ENCODE results near the gene SPATA2. TPM values are rescaled to one million over a fixed set of nuclear protein-coding genes. Genes with fewer than 3 reads are reported as not detected.
A peak's percentile ranks its signal among the peaks of the same experiment; 100 is the strongest.

SPATA2 gene
- total RNA-seq, 1 donor from 2014 or later, result 9.7 TPM

DNA sequence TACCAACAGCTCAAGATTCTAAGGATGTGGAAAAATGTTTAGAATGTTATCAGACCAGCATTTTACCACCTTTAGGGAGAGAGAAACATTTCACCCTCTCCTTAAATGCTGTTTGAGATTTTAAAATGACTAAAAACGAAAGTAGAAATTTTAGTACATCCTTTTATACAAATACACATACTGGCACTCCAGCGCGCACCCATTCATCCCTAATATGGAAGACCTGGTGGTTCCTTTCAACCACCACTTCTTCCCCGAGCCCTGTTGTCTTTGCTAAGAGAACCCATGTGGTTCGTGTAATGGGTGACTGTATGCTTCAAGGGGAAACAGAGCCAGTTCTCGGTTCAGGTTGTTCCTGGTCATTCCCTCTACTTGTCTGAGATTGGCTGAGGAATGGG is 21.3 kb downstream of the SPATA2 start:
- Mint-ChIP-seq H3K27ac (ENCODE audit: unreplicated experiment) (no peak overlapping the region), H3K4me1 (ENCODE audit: low read depth, unreplicated experiment) (peaks cover 9% of the 10 kb centered on the region), H3K9me3 (ENCODE audit: unreplicated experiment) (no peaks in the 10 kb centered on the region), H3K4me3 (ENCODE audit: unreplicated experiment) (no peak overlapping the region), H3K27me3 (ENCODE audit: unreplicated experiment) (peaks cover 1% of the 10 kb centered on the region), H3K36me3 (ENCODE audit: unreplicated experiment) (no peaks in the 10 kb centered on the region)
- TF ChIP-seq, protein P1, sequence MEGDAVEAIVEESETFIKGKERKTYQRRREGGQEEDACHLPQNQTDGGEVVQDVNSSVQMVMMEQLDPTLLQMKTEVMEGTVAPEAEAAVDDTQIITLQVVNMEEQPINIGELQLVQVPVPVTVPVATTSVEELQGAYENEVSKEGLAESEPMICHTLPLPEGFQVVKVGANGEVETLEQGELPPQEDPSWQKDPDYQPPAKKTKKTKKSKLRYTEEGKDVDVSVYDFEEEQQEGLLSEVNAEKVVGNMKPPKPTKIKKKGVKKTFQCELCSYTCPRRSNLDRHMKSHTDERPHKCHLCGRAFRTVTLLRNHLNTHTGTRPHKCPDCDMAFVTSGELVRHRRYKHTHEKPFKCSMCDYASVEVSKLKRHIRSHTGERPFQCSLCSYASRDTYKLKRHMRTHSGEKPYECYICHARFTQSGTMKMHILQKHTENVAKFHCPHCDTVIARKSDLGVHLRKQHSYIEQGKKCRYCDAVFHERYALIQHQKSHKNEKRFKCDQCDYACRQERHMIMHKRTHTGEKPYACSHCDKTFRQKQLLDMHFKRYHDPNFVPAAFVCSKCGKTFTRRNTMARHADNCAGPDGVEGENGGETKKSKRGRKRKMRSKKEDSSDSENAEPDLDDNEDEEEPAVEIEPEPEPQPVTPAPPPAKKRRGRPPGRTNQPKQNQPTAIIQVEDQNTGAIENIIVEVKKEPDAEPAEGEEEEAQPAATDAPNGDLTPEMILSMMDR (IDR thresholded peaks at IDR 0.05; ENCODE audit: partially characterized antibody, unreplicated experiment), result no peak
- no peak for DNase-seq

DNA sequence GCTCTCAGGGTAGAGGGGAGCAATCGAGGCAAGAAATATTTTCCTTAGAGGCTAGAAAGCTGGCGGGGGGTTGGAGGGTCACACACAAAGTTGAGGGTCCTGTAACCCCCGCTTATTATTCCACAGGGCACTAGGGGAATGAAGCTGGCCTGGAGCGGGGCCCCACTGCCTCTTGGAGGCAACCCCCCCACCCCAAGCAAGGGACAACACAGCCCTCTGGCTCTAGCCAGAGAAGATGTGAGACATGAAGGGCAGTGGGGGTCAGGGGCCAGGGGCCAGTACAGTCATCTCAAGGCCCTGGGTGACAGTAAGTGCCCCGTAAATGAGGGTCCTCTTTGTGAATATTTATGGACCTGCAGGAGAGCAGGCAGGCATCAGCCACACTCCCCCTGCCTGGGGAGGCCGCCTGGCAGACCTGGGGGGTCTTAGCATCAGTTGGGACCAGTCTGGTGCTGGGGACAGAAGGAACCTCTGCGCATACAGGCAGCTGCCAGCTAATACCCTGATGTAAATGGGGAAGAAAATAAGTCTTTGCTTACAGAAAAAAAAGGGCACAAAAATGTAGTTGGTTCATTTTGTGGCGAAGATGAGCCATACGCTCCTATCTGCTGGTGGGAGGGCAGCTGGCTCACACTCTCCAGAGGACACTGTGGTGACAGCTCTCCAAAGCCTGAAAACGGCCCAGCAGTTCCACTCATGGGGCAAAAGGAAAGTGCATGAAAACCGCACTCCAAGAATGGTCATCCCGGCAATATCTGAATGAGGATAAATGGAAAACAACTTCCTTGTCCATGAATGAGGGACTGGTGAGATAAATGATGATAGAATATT is 21.9 kb downstream of the SPATA2 start:
- Mint-ChIP-seq H3K27ac (ENCODE audit: unreplicated experiment) (no peak overlapping the region), H3K9me3 (ENCODE audit: unreplicated experiment) (peaks cover 3% of the 10 kb centered on the region), H3K36me3 (ENCODE audit: unreplicated experiment) (no peaks in the 10 kb centered on the region), H3K27me3 (ENCODE audit: unreplicated experiment) (peaks cover 1% of the 10 kb centered on the region), H3K4me1 (ENCODE audit: low read depth, unreplicated experiment) (peaks cover 13% of the 10 kb centered on the region), H3K4me3 (ENCODE audit: unreplicated experiment) (peak overlapping the region; percentile 3)
- DNase-seq, result no peak
- TF ChIP-seq, protein P1 (IDR thresholded peaks at IDR 0.05; ENCODE audit: partially characterized antibody, unreplicated experiment), result no peak

DNA sequence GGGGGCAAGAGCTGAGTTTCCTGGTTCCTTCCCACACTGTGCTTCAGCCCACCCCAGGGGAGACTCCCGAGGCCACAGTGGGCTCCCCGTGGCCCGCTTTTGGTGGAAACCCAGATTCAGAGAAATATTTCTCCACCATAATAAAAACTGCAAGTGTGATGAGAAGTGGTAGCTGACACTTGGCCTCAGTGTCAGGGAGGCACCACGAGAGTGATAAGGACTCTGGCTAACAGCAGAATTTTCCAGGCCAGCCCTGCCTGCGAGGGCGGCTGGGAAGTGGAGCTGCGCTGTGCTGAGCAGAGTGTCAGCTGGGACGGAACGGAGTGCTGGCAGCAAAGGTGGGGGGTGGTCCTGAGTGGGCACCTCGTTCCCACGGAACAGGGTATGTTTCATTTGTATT is 22.5 kb downstream of the SPATA2 start:
- Mint-ChIP-seq H3K27ac (ENCODE audit: unreplicated experiment) (no peak overlapping the region), H3K4me1 (ENCODE audit: low read depth, unreplicated experiment) (peaks cover 16% of the 10 kb centered on the region)

DNA sequence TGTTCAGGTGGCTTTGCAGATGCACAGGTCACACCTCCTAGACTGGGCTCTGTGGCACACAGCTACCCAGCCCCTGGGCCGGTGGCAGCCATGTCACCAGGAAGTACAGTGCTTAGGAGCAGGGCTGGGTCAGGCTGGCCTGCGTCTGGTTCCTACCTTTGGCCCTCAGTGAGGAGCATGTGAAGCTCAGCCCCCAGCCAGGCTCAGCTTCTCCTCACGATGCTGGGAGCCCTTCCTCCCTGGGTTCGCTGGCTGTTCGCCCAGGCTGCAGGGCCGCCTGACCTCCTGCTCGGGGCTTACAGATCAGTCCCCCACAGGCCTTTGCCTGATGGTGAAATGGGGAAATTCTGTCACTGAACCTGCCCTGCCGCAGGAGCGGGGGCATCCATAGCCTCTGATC is 23.1 kb downstream of the SPATA2 start:
- Mint-ChIP-seq H3K27ac (ENCODE audit: unreplicated experiment) (no peak overlapping the region), H3K9me3 (ENCODE audit: unreplicated experiment) (peaks cover 4% of the 10 kb centered on the region), H3K27me3 (ENCODE audit: unreplicated experiment) (peaks cover 3% of the 10 kb centered on the region), H3K36me3 (ENCODE audit: unreplicated experiment) (no peaks in the 10 kb centered on the region), H3K4me1 (ENCODE audit: low read depth, unreplicated experiment) (peaks cover 18% of the 10 kb centered on the region), H3K4me3 (ENCODE audit: unreplicated experiment) (no peak overlapping the region)
- DNase-seq, result no peak
- TF ChIP-seq, protein P1 (IDR thresholded peaks at IDR 0.05; ENCODE audit: partially characterized antibody, unreplicated experiment), result no peak

More for the DNA sequence above, 22.5 kb downstream of the SPATA2 start:
- Mint-ChIP-seq H3K36me3 (ENCODE audit: unreplicated experiment) (no peaks in the 10 kb centered on the region), H3K4me3 (ENCODE audit: unreplicated experiment) (no peak overlapping the region), H3K9me3 (ENCODE audit: unreplicated experiment) (peaks cover 4% of the 10 kb centered on the region), H3K27me3 (ENCODE audit: unreplicated experiment) (peaks cover 1% of the 10 kb centered on the region)
- no peak for DNase-seq
- TF ChIP-seq, protein P1 (IDR thresholded peaks at IDR 0.05; ENCODE audit: partially characterized antibody, unreplicated experiment), result no peak

DNA sequence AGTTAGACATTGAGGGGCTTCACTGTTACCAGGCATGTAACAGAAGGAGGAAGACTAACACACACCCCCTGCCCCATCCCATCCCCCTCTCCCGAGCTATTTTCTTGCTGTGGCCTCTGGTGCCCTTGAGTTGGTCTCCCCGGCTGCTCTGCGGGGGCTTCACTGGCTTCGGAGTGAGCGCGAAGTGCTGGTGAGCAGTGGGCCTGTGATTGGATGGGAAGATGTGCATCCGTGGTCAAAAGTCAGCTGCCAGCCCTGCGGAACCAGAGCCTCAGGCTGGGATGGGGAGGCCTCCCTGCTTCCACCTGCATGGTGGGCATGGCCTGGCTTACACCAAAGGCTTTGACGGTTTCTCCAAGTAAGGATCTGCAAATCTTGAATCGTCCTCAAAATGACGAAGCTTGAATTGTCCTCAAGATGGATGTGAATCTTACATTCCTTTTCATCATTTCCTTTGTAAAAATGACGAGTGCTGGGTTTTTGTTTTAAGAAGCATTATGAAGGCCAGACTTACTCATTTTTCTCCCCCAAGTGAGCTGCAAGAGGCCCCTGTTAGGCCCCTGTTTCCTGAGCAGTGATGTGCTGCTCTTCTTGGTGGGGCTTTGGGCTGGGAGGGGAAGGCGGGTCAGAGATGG is 23.7 kb downstream of the SPATA2 start:
- DNase-seq, result no peak
- H3K27ac Mint-ChIP-seq (ENCODE audit: unreplicated experiment), result no peak overlapping the region

More for the DNA sequence above, 23.7 kb downstream of the SPATA2 start:
- TF ChIP-seq, protein P1 (IDR thresholded peaks at IDR 0.05; ENCODE audit: partially characterized antibody, unreplicated experiment), result no peak
- no peak overlapping the region for H3K4me3 Mint-ChIP-seq (ENCODE audit: unreplicated experiment)
- H3K27me3 Mint-ChIP-seq (ENCODE audit: unreplicated experiment), result peaks cover 3% of the 10 kb centered on the region
- peaks cover 4% of the 10 kb centered on the region for H3K9me3 Mint-ChIP-seq (ENCODE audit: unreplicated experiment)
- no peaks in the 10 kb centered on the region for H3K36me3 Mint-ChIP-seq (ENCODE audit: unreplicated experiment)
- H3K4me1 Mint-ChIP-seq (ENCODE audit: low read depth, unreplicated experiment), result peaks cover 21% of the 10 kb centered on the region
